GM12801 (cell line): Measurements from ENCODE around the gene DNLZ.

Experiments used
- TF ChIP-seq, protein P1 (sequence below): IDR thresholded peaks from one replicate; pipeline ENCODE4 v1.5.1; 2011; ENCODE audit warnings: control low read depth; ENCODE audit not compliant: insufficient read length; ENCODE audit errors: extremely low read depth

The DNLZ gene

GRCh38 chr9:136363106-136363948 is at the start of gene DNLZ:
Gene DNLZ, minus strand, starts transcription at chr9:136363744. Its CDS starts 30 bp downstream, at chr9:136363714.
- TF ChIP-seq, protein P1, sequence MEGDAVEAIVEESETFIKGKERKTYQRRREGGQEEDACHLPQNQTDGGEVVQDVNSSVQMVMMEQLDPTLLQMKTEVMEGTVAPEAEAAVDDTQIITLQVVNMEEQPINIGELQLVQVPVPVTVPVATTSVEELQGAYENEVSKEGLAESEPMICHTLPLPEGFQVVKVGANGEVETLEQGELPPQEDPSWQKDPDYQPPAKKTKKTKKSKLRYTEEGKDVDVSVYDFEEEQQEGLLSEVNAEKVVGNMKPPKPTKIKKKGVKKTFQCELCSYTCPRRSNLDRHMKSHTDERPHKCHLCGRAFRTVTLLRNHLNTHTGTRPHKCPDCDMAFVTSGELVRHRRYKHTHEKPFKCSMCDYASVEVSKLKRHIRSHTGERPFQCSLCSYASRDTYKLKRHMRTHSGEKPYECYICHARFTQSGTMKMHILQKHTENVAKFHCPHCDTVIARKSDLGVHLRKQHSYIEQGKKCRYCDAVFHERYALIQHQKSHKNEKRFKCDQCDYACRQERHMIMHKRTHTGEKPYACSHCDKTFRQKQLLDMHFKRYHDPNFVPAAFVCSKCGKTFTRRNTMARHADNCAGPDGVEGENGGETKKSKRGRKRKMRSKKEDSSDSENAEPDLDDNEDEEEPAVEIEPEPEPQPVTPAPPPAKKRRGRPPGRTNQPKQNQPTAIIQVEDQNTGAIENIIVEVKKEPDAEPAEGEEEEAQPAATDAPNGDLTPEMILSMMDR: no peak

- TF ChIP-seq, protein P1: no peak
These were observed 49.4 kb upstream of the DNLZ start for GRCh38 chr9:136412962-136413361.

- TF ChIP-seq, protein P1: no peak
These were observed 47.8 kb upstream of the DNLZ start for GRCh38 chr9:136411378-136411777.

DNA sequence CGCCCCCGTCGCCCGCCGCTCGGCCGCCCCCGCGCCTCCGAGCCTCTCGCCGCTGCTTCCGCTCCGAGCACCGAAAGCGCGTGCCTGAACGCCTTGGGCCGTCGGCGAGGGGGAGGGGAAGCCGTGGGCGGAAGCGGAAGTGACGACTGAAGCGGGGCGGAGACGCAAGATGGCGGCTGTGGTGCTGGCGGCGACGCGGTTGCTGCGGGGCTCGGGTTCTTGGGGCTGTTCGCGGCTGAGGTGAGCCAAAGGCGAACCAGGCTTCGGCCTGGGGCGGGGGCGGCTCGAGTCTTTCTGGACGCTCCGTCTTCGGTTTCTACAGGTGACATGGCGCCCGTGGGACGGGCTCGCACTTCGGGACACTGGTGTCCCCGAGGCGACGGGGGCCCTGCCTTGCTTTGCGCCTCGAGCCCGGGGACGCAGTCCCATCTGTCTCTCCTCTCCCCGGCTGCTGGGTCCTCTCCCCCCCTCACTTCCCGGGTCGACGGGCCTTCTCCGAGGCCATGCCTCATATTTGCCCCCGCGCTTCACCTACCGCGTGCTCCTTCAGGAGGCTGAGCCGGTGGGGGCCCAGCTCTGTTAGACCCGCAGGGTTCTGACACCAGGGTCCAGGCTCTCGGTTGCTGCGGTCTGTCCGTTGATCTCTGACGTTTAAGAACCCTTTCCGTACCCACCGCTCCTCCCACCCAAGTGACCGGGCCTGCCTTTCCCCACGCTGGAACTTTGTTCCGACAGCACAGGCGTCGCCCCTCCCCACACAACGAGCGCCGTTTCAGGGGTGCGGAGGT is 47.1 kb upstream of the DNLZ start, which contains the start of the genes ENTR1 and PMPCA:
Gene ENTR1 (minus strand): TSS at position 115 of the 788 bp plus-strand sequence. CDS start 217 bp downstream, outside the sequence.
Gene PMPCA (plus strand): TSS at position 159 of the 788 bp plus-strand sequence. CDS start 11 bp downstream, at position 170.
- TF ChIP-seq, protein P1: no peak

DNA sequence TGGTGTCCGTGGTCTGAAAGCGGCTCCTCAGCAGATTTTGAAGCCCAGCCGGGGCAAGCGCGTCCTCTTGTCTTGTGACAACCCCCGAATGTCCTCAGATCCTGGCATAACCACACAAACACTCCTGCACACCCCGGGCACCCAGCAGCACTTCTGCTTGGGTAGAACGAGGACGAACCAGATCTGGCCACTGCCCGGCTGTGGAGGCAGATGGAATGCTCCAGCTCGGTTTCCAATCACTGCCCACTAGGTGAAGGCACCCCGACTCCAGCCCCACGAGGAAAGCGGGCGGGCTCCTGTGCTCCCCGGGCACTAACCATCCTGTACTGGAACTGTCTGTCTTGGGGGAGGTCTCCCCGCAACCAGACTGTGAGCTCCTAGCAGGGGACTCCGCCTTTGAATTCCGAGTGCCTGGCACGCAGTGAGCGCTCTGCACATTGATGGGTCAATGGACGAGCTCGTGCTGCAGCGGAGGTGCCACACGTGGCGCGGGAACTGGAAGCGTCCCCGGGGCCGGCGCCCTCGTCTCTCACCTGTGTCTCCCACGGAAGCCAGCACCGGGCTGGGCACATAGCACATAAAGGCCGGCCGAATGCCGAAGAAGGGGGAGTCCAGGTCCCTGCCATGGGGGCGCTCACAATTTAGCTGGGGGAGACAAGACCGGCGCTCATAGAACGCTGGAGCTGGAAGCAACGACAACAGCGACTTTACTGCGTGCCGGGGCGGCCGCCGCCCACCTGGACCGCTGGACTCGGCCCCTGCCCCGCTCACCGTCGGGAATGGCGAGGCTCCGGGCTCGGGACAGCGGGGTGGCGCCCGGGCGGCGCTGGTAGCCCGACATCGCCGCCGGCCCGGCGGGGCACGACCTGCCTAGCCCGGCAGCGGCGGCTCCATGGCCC is 46.3 kb upstream of the DNLZ start:
- TF ChIP-seq, protein P1: no peak

- TF ChIP-seq, protein P1: no peak
These were observed 44.4 kb upstream of the DNLZ start for GRCh38 chr9:136407911-136408310.
